Thyroid gland (tissue), 4 donors: ENCODE data around the gene GAS2. TPM values are rescaled to one million over a fixed set of nuclear protein-coding genes. Genes with fewer than 3 reads are reported as not detected.
A peak's percentile ranks its signal among the peaks of the same experiment; 100 is the strongest.

Source experiments
- DNase-seq, 2 donors: peaks; one replicate each; pipeline ENCODE4 v3.0.0-alpha.2; 2019
- H3K27ac ChIP-seq, 3 donors: fragments of 200-600 bp; sonication (generic); 1 replicate in 2 of 3; 2 replicates in 1 of 3; pipeline ENCODE4 v1.5.1; 2016 to 2019; ENCODE audit warnings: mild to moderate bottlenecking in 1 of 3, moderate library complexity in 1 of 3
- H3K27me3 ChIP-seq: fragments of 200-600 bp; sonication (generic); one replicate; pipeline ENCODE4 v1.5.1; 2019
- H3K36me3 ChIP-seq, 2 donors: fragments of 200-600 bp; sonication (generic); one replicate each; pipeline ENCODE4 v1.5.1; 2016 to 2019
- H3K4me1 ChIP-seq, 2 donors: fragments of 200-600 bp; sonication (generic); one replicate each; pipeline ENCODE4 v1.5.1; 2017 to 2019
- H3K4me3 ChIP-seq, 3 donors: fragments of 200-600 bp; sonication (generic); replicated peaks in 1 of 3; 1 replicate in 2 of 3; 2 replicates in 1 of 3; pipeline ENCODE4 v1.5.1; 2016; ENCODE audit warnings: mild to moderate bottlenecking in 1 of 3
- H3K9me3 ChIP-seq: fragments of 200-600 bp; sonication (generic); one replicate; pipeline ENCODE4 v1.5.1; 2017
- POLR2A ChIP-seq, 2 donors: fragments of 450-650 bp; IDR thresholded peaks; one replicate each; pipeline ENCODE4 v1.6.1; 2017; ENCODE audit warnings: antibody characterized with exemption in 2 of 2, mild to moderate bottlenecking in 2 of 2, moderate library complexity in 1 of 2
- WGBS, 2 donors: methylation state at CpG; one replicate each; pipeline ENCODE4 v1.1.5; 2017; 5-methylcytosine and 5-hydroxymethylcytosine counted together
- intact Hi-C: fragments of 100-400 bp; cut with DNase I; formaldehyde crosslinking; loops from one replicate; pipeline ENCODE4 v1.15.1; 2023
- total RNA-seq, 4 donors: library from RNA; depleted of rRNA; stranded (reverse); fragments of >200 nt; gene quantifications; one replicate each; pipeline ENCODE4 v1.2.3, GENCODE V29; 2016
- TF ChIP-seq, protein P1 (sequence below), 6 experiments: fragments of 200-600 bp in 3 of 6; fragments of 450-650 bp in 3 of 6; sonication (generic) in 3 of 6; IDR thresholded peaks; one replicate each; pipeline ENCODE4 v1.5.1; 2016 to 2019; ENCODE audit warnings: antibody characterized with exemption in 6 of 6, mild to moderate bottlenecking in 2 of 6, inconsistent platforms in 1 of 6, moderate library complexity in 1 of 6

Gene GAS2
- total RNA-seq, 4 donors from 2014 or later = 2.3 to 10.2 (median 4.9) TPM; not detected in 1

DNA sequence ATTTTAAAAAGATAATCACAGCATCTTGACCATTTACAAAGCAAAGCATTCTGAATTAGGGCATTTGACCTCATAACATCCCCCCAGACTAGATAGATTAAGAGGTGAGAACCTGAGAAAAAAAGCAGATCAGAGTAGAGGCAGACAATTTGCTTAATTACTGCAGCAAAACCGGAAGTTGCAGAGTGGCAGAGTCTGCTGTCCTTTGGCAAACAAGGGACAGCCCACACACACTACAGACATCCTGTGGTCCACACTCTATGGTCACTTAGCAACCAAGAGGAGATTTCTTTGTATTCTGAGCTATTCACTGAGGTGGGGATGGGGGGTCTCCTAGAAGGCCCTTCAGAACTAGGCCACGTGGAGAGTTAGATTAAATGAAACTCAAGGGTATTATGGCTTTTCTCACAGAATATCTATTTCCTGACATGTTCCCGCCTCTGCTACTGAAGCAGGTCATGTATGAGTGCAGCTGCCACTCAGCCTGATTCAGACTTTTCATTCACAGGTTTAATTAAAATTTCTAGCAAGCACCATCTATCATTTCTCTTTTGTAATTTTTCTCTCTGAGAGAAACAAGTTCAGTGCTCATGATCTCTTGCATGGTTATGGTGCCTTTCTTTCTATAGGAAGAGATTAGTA, 114.7 kb downstream of the GAS2 start:
- Histone ChIP-seq H3K9me3 (no peaks in the 10 kb centered on the region), H3K27me3 (no peaks in the 10 kb centered on the region), H3K4me3 (no peak overlapping the region), H3K27ac (no peak overlapping the region), H3K4me1 (no peaks in the 10 kb centered on the region), H3K36me3 (no peaks in the 10 kb centered on the region)
- TF ChIP-seq, protein P1, sequence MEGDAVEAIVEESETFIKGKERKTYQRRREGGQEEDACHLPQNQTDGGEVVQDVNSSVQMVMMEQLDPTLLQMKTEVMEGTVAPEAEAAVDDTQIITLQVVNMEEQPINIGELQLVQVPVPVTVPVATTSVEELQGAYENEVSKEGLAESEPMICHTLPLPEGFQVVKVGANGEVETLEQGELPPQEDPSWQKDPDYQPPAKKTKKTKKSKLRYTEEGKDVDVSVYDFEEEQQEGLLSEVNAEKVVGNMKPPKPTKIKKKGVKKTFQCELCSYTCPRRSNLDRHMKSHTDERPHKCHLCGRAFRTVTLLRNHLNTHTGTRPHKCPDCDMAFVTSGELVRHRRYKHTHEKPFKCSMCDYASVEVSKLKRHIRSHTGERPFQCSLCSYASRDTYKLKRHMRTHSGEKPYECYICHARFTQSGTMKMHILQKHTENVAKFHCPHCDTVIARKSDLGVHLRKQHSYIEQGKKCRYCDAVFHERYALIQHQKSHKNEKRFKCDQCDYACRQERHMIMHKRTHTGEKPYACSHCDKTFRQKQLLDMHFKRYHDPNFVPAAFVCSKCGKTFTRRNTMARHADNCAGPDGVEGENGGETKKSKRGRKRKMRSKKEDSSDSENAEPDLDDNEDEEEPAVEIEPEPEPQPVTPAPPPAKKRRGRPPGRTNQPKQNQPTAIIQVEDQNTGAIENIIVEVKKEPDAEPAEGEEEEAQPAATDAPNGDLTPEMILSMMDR (IDR thresholded peaks at IDR 0.05) = no peak
- no peak for TF ChIP-seq POLR2A (IDR thresholded peaks at IDR 0.05)
- 48 to 49% methylated on average over 3 of the region's 3 CpGs for WGBS, 2 donors
- no peak for DNase-seq
- intact Hi-C loops = loop anchor here (10.0 kb wide), 1 partner anchor 446 kb away; the partner anchor contains the start of gene SLC17A6

DNA sequence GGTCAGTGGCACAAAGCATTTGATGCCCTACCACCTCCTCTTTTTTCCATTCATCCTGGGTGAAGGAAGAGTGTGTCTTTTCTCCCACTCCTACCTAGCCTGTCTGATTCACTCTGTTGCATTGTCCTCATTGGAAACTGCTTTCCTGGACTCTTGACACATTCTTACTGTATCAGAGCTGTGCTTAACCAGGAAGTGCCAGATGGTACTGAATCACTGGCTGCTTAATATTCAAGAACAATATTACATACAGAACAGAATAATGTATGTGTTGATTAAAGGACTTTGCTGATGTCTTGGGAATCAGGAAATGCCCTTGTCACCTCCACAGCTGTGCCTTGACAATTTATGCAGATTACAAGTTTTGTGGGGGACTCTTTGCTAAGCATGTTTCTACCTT, 118.8 kb downstream of the GAS2 start:
- H3K4me3 ChIP-seq = no peak overlapping the region
- H3K4me1 ChIP-seq = no peaks in the 10 kb centered on the region
- no peaks in the 10 kb centered on the region for H3K36me3 ChIP-seq
- intact Hi-C loops = loop anchor here (10.0 kb wide), 1 partner anchor 450 kb away; the partner anchor contains the start of gene SLC17A6
- no peak for TF ChIP-seq POLR2A (IDR thresholded peaks at IDR 0.05)
- TF ChIP-seq, protein P1 (IDR thresholded peaks at IDR 0.05) = no peak
- no peaks in the 10 kb centered on the region for H3K9me3 ChIP-seq
- no peaks in the 10 kb centered on the region for H3K27me3 ChIP-seq
- DNase-seq = no peak
- H3K27ac ChIP-seq = no peak overlapping the region

DNA sequence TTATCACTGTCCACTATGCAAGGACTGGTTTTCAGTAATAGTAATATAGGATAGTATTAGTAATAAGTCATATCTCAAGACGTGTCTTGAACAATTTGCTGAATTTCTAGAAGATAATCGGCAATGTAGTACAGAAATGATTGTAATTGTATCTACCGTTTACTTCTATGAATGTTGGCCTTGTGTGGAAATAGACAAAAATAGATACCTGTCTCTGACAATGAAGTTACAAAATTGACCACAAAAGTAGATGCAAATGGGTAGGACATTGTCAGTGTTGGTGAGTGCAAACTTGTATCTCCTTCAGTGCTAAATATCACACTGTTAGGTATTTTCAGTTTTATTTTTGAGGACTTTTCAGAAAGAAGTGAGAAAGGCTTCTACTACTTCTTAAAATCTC, 120.1 kb downstream of the GAS2 start:
- no peaks in the 10 kb centered on the region for H3K9me3 ChIP-seq
- TF ChIP-seq, protein P1 (IDR thresholded peaks at IDR 0.05) = no peak
- TF ChIP-seq POLR2A (IDR thresholded peaks at IDR 0.05) = no peak
- H3K27ac ChIP-seq = no peak overlapping the region
- no peaks in the 10 kb centered on the region for H3K27me3 ChIP-seq
- WGBS, 2 donors = 89 to 92% methylated on average over 3 of the region's 3 CpGs
- intact Hi-C loops = loop anchor here (10.0 kb wide), 1 partner anchor 452 kb away; the partner anchor contains the start of gene SLC17A6
- H3K4me3 ChIP-seq = no peak overlapping the region
- no peak for DNase-seq
- no peaks in the 10 kb centered on the region for H3K36me3 ChIP-seq
- H3K4me1 ChIP-seq = no peaks in the 10 kb centered on the region

DNA sequence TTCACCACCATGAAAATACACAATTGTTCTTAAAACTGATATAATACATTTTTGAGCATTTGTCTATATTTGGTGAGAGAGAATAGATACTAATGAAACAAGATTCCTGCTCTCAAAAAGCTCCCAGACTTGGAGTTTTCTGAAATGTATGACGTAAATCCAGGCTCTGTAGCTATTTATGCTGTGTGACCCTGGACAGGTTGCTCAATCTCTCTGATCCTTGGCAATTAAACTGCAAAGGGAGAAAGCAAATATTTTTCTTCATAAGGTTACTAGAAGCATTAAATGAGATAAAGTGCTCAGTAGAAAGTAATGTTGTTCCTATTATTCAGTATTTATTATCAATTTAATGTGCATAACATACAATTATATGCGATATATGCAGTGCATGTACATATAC, 120.6 kb downstream of the GAS2 start:
- no peak for TF ChIP-seq POLR2A (IDR thresholded peaks at IDR 0.05)
- TF ChIP-seq, protein P1 (IDR thresholded peaks at IDR 0.05) = no peak
- 70 to 74% methylated on average over 2 of the region's 2 CpGs for WGBS, 2 donors
- intact Hi-C loops = loop anchor here (10.0 kb wide), 1 partner anchor 452 kb away; the partner anchor contains the start of gene SLC17A6
- Histone ChIP-seq H3K27ac (no peak overlapping the region), H3K4me3 (no peak overlapping the region), H3K36me3 (no peaks in the 10 kb centered on the region), H3K4me1 (no peaks in the 10 kb centered on the region), H3K9me3 (no peaks in the 10 kb centered on the region), H3K27me3 (no peaks in the 10 kb centered on the region)
- no peak for DNase-seq

DNA sequence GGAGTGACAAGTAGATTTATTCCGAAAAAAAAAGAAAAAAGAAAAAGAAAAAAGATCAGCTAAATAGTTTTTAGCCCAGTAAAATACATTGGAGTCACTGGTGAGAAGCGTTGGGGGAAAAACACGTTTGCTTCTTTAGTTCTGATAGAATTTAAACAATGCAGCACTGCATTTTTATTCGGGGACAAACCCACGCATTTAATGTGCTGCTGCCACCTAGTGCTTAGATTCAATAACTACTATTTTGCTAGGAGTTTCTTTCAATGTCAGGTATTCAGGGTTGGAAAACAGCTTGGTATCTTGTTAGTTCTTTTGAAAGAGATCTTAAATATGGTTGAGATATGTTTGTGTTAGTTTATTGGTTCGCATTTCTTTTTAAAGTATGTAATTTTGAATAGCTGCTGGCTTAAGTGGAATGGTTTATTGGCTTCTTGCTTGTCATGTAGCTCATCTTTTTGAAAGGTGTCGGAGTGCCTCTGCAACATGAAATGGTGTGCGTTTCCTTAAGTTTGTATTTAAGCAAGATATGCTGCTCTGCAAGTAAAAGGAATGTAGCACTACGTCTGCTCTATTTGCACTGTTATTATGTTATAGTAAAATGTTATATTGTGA, 121.2 kb downstream of the GAS2 start:
- peak; percentile 8 to 13 for DNase-seq
- WGBS, 2 donors = 25 to 27% methylated on average over 9 of the region's 9 CpGs
- H3K27ac ChIP-seq = no peak overlapping the region
- H3K9me3 ChIP-seq = no peaks in the 10 kb centered on the region
- TF ChIP-seq, protein P1 (IDR thresholded peaks at IDR 0.05) = peak; percentile 26 to 81 (median 45)
- TF ChIP-seq POLR2A (IDR thresholded peaks at IDR 0.05) = no peak
- no peaks in the 10 kb centered on the region for H3K36me3 ChIP-seq
- H3K4me3 ChIP-seq = no peak overlapping the region
- intact Hi-C loops = loop anchor here (10.0 kb wide), 1 partner anchor 453 kb away; the partner anchor contains the start of gene SLC17A6
- H3K27me3 ChIP-seq = no peaks in the 10 kb centered on the region
- H3K4me1 ChIP-seq = no peaks in the 10 kb centered on the region
